Dedifferentiated amniotic fluid mesenchymal stem cell (primary cell): ENCODE results near the gene PKP3.
"Not testable (repeated sequence)": the region's sequence is repeated elsewhere in the genome, so short reads cannot be mapped to it uniquely, and the experiment has no call there.

Experiments used
- DNase-seq: peaks from one replicate; pipeline ENCODE4 v3.0.0-alpha.2; 2016; ENCODE audit errors: extremely low spot score

Gene PKP3

DNA sequence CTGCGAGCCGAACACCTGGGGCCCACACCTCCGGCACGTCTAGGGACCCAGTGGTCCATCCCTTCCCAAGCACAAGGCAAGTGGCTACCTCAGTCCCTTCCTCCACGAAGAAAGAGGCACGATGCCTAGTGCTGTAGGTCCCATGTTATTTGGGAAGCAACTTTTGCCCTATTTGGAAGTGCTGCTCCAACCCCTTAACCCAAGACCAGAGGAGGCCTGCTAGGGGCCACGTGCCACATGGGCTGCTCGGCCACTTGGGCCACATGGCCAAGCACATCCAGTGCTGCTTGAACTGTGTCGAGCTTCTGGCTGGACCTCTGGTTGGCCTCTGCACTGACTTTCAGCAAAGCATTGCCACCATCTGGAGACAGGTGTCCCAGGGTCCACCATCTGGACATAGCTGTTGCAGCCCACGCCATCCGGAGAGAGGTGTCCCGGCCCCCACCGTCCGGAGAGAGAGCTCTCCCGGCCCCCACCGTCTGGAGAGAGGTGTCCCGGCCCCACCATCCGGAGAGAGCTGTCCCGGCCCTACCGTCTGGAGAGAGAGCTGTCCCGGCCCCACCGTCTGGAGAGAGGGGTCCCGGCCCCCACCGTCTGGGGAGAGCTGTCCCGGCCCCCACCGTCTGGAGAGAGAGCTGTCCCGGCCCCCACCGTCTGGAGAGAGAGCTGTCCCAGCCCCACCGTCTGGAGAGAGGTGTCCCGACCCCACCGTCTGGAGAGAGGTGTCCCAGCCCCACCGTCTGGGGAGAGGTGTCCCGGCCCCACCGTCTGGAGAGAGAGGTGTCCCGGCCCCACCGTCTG is 31.2 kb upstream of the PKP3 start:
- no peak for DNase-seq

DNA sequence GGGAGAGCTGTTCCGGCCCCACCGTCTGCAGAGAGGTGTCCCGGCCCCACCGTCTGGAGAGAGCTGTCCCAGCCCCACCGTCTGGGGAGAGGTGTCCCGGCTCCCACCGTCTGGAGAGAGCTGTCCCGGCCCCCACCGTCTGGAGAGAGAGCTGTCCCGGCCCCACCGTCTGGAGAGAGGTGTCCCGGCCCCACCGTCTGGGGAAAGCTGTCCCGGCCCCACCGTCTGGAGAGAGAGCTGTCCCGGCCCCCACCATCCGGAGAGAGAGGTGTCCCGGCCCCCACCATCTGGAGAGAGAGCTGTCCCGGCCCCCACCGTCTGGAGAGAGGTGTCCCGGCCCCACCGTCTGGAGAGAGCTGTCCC is 30.6 kb upstream of the PKP3 start:
- DNase-seq: not testable (repeated sequence)

- no peak for DNase-seq
Measured at GRCh38 chr11:363948-364761, 29.9 kb upstream of the PKP3 start.

GRCh38 chr11:364991-365725 is 28.9 kb upstream of the PKP3 start:
- no peak for DNase-seq

GRCh38 chr11:365831-366230 is 28.2 kb upstream of the PKP3 start:
- no peak for DNase-seq

DNA sequence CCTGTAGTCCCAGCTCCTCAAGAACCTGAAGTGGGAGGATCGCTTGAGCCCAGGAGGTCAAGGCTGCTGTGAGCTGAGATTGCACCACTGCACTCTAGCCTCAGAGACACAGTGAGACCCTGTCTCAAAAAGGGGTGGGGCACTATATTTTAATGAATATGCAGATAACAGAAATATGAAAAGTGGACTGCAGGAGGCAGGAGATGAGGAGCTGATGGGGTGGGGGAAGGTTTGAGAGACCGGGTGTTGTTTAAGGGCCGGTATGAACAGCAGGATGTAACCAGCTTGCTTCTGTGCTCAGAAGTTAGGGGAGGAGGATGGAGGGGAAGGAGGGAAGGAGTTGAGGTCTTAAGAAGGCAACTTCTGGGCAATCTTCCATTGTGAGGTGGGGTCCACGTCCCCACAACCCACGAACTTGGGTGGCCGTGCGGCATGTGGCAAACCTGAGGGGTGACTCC is 26.0 kb upstream of the PKP3 start:
- DNase-seq: no peak

DNA sequence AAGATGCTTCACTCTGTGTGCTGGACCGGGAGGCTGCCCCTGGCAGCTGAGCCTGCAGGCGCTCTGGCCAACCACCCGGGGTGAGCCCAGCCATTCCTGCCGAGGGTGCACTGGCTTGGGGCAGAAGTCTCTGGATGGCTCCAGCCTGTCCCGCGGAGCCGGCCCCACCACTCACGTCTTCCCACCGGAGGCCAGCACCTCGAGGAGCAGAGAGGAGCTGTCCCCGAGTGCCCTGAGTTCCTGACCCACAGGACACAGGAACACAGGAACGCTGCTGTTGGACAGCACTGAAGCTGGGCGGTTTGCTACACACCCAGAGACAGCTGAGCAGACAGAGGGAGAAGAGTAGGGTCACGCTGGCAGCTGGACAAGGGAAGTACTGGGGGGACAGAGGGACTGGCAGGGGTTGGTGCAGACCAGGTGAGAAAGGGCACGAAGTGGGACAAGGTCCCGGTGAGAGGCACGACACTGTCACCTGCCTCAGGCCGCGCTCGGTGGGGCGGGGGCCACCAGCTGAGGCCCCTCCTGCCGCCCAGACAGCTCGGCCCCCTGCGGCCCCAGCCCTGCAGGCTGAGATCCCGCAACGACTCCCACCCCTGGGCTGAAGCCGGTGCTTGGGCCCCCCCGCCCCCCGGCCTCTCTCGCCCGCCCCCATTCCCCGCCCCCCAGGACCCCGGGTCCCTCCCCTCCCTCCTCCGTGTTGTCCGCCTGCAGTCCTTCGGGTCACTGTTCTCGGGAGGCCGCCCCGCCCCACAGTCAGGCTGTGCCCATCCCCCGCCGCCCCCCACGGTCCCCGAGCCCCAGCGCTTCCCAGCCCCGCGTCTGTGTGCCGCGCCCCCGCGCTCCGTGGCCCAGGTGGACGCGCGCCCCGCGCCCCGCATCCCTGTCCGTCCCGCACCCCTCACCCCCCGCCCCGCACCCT is 25.3 kb upstream of the PKP3 start:
- DNase-seq: no peak

GRCh38 chr11:369336-370018 is 24.5 kb upstream of the PKP3 start, which contains the start of gene B4GALNT4:
Gene B4GALNT4, plus strand, starts transcription at chr11:369499. Its CDS starts 305 bp downstream, at chr11:369804.
- peak; percentile 19 for DNase-seq

- DNase-seq: no peak
Measured at GRCh38 chr11:370070-370941, 23.7 kb upstream of the PKP3 start.

GRCh38 chr11:371051-371450 is 23.0 kb upstream of the PKP3 start:
- DNase-seq: no peak

- DNase-seq: no peak
Measured at GRCh38 chr11:371716-372590, 22.1 kb upstream of the PKP3 start.

- no peak for DNase-seq
Measured at GRCh38 chr11:372809-373715, 20.9 kb upstream of the PKP3 start.

DNA sequence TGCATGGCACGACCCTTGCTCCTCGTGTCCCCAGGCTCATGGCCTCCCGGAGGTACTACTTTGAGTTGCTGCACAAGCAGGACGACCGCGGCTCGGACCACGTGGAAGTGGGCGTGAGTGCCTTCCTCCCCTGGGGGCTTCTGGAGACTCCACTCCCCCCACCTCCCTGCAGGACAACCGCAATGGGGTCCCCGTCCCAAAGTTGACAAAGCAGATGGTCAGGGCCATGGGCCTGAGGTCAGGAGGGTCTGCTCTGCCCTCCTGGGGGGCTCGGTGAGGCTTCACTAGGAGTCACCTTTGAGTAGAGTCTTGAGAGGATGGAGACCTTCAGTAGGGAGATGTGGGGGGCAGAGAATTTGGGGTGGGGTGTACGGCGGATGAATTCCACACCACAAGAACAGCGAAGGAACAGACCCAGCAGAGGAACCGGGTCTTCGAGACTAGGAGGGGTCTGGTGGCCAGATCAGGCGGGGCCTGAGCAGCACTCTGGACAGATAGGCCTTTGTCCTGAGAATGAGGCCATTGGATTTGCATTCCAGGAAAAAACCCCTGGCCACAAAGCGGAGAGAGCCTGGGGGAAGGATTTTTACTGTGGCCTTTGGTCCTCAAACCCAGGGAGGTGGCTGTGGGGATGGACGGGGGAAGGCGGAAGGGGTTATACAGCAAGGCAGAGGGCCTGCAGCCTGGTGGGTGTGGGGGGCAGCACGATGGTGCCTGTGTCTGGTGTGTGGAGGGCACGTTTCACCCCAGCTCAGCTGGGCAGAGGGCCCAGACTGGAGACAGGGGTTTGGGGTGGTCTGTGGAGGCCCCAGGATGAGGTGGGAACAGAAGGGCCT is 20.1 kb upstream of the PKP3 start:
- DNase-seq: no peak

- no peak for DNase-seq
Measured at GRCh38 chr11:375065-376025, 18.7 kb upstream of the PKP3 start.

DNA sequence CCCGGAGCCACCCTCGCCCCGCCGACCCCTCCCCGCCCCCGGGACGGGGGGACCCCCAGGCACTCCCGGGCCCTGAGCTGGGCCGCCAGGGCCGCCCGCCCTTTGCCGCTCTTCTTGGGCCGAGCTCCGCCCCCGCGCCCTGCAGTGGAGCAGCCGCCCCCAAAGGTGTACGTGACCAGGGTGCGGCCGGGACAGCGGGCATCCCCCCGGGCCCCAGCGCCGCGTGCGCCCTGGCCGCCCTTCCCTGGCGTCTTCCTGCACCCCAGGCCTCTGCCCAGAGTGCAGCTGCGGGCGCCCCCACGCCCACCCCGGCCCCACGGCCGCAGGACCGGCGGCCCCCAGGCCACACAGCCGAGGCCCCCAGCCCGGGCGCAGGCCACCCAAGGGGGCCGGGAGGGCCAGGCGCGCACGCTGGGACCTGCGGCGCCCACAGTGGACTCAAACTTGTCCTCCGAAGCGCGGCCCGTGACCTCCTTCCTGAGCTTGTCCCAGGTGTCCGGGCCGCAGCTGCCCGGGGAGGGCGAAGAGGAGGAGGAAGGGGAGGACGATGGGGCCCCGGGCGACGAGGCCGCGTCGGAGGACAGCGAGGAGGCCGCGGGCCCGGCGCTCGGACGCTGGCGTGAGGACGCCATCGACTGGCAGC is 17.4 kb upstream of the PKP3 start:
- no peak for DNase-seq
